Measurements from ENCODE around the gene SIGLEC7.
"Not testable (repeated sequence)": the region's sequence is repeated elsewhere in the genome, so short reads cannot be mapped to it uniquely, and the experiment has no call there.

The SIGLEC7 gene

GRCh38 chr19:51139299-51140014, 2.6 kb upstream of the SIGLEC7 start:
- H3K27me3 ChIP-seq (replicated peaks; ENCODE audit: insufficient read depth, low read length) = peaks cover 26% of the 10 kb centered on the region
- no peak overlapping the region for H3K4me2 ChIP-seq (ENCODE audit: low read depth, low read length)

GRCh38 chr19:51140441-51140840, 1.7 kb upstream of the SIGLEC7 start:
- H3K27me3 ChIP-seq (replicated peaks; ENCODE audit: insufficient read depth, low read length) = peaks cover 20% of the 10 kb centered on the region
- H3K27ac ChIP-seq (ENCODE audit: low read length) = no peak overlapping the region
- H3K9ac ChIP-seq (ENCODE audit: low read length) = no peak overlapping the region
- no peaks in the 10 kb centered on the region for H3K79me2 ChIP-seq (ENCODE audit: low read length)
- H4K20me1 ChIP-seq (ENCODE audit: insufficient read depth, low read length) = no peaks in the 10 kb centered on the region
- TF ChIP-seq EZH2phosphoT487 (IDR thresholded peaks at IDR 0.05; ENCODE audit: low read length) (no peak), EZH2 (optimal IDR thresholded peaks at IDR 0.05; ENCODE audit: low read depth, low read length) (no peak), CTCF (IDR thresholded peaks at IDR 0.05; ENCODE audit: low read length) (no peak)
- no peaks in the 10 kb centered on the region for H3K9me3 ChIP-seq (replicated peaks; ENCODE audit: insufficient read depth, low read length)
- no peak for DNase-seq
- no peak overlapping the region for H3K4me2 ChIP-seq (ENCODE audit: low read depth, low read length)
- H3F3A ChIP-seq (ENCODE audit: insufficient read depth, low read length) = no peaks in the 10 kb centered on the region
- no peaks in the 10 kb centered on the region for H3K4me1 ChIP-seq (ENCODE audit: low read length)
- no peaks in the 10 kb centered on the region for H3K36me3 ChIP-seq (replicated peaks; ENCODE audit: insufficient read depth, low read length)
- no peak overlapping the region for H2AFZ ChIP-seq (ENCODE audit: low read length)
- no peak overlapping the region for H3K4me3 ChIP-seq (ENCODE audit: low read length)
- no peaks in the 10 kb centered on the region for H3K9me2 ChIP-seq (replicated peaks; ENCODE audit: insufficient read depth, low read length)

More at GRCh38 chr19:51139299-51140014, 2.6 kb upstream of the SIGLEC7 start:
- Histone ChIP-seq H3K4me1 (ENCODE audit: low read length) (no peaks in the 10 kb centered on the region), H4K20me1 (ENCODE audit: insufficient read depth, low read length) (no peaks in the 10 kb centered on the region), H3K79me2 (ENCODE audit: low read length) (no peaks in the 10 kb centered on the region), H3K9ac (ENCODE audit: low read length) (no peak overlapping the region), H3K36me3 (replicated peaks; ENCODE audit: insufficient read depth, low read length) (no peaks in the 10 kb centered on the region), H3K4me3 (ENCODE audit: low read length) (no peak overlapping the region), H2AFZ (ENCODE audit: low read length) (no peak overlapping the region), H3K27ac (ENCODE audit: low read length) (no peak overlapping the region), H3K9me3 (replicated peaks; ENCODE audit: insufficient read depth, low read length) (no peaks in the 10 kb centered on the region), H3F3A (ENCODE audit: insufficient read depth, low read length) (no peaks in the 10 kb centered on the region), H3K9me2 (replicated peaks; ENCODE audit: insufficient read depth, low read length) (no peaks in the 10 kb centered on the region)
- DNase-seq = no peak
- TF ChIP-seq EZH2 (optimal IDR thresholded peaks at IDR 0.05; ENCODE audit: low read depth, low read length) (no peak), EZH2phosphoT487 (IDR thresholded peaks at IDR 0.05; ENCODE audit: low read length) (no peak), CTCF (IDR thresholded peaks at IDR 0.05; ENCODE audit: low read length) (no peak)

GRCh38 chr19:51141181-51141580, 920 bp upstream of the SIGLEC7 start:
- Histone ChIP-seq H3K27me3 (replicated peaks; ENCODE audit: insufficient read depth, low read length) (peaks cover 15% of the 10 kb centered on the region), H3K79me2 (ENCODE audit: low read length) (no peaks in the 10 kb centered on the region), H2AFZ (ENCODE audit: low read length) (no peak overlapping the region), H3K27ac (ENCODE audit: low read length) (no peak overlapping the region), H3K4me1 (ENCODE audit: low read length) (no peaks in the 10 kb centered on the region), H3K36me3 (replicated peaks; ENCODE audit: insufficient read depth, low read length) (no peaks in the 10 kb centered on the region), H3K9me3 (replicated peaks; ENCODE audit: insufficient read depth, low read length) (no peaks in the 10 kb centered on the region), H3K4me2 (ENCODE audit: low read depth, low read length) (no peak overlapping the region), H3K9me2 (replicated peaks; ENCODE audit: insufficient read depth, low read length) (no peaks in the 10 kb centered on the region), H3K9ac (ENCODE audit: low read length) (no peak overlapping the region), H3F3A (ENCODE audit: insufficient read depth, low read length) (no peaks in the 10 kb centered on the region), H3K4me3 (ENCODE audit: low read length) (no peak overlapping the region), H4K20me1 (ENCODE audit: insufficient read depth, low read length) (no peaks in the 10 kb centered on the region)
- TF ChIP-seq CTCF (IDR thresholded peaks at IDR 0.05; ENCODE audit: low read length) = no peak
- TF ChIP-seq EZH2phosphoT487 (IDR thresholded peaks at IDR 0.05; ENCODE audit: low read length) = no peak
- no peak for TF ChIP-seq EZH2 (optimal IDR thresholded peaks at IDR 0.05; ENCODE audit: low read depth, low read length)
- DNase-seq = no peak

- not testable (repeated sequence) for H3F3A ChIP-seq (ENCODE audit: insufficient read depth, low read length); H4K20me1 ChIP-seq (ENCODE audit: insufficient read depth, low read length); H3K4me3 ChIP-seq (ENCODE audit: low read length); H3K36me3 ChIP-seq (replicated peaks; ENCODE audit: insufficient read depth, low read length); H3K79me2 ChIP-seq (ENCODE audit: low read length); H3K27ac ChIP-seq (ENCODE audit: low read length); H3K4me1 ChIP-seq (ENCODE audit: low read length); H3K9me2 ChIP-seq (replicated peaks; ENCODE audit: insufficient read depth, low read length); DNase-seq; H2AFZ ChIP-seq (ENCODE audit: low read length); H3K9me3 ChIP-seq (replicated peaks; ENCODE audit: insufficient read depth, low read length); H3K4me2 ChIP-seq (ENCODE audit: low read depth, low read length); H3K9ac ChIP-seq (ENCODE audit: low read length)
- peaks cover 15% of the 10 kb centered on the region for H3K27me3 ChIP-seq (replicated peaks; ENCODE audit: insufficient read depth, low read length)
Observed at GRCh38 chr19:51142809-51143475, 841 bp downstream of the SIGLEC7 start.
